DMS114 treated with DMSO at 0.1 percent for 48 hours (cell line): ENCODE data around the gene APBB2.
"Not testable (repeated sequence)": the region's sequence is repeated elsewhere in the genome, so short reads cannot be mapped to it uniquely, and the experiment has no call there.

Experiments used
- DNase-seq: peaks from one replicate; lab custom pipeline; 2025; ENCODE audit not compliant: unreplicated experiment; lab: John Stamatoyannopoulos, UW

APBB2 gene

DNA sequence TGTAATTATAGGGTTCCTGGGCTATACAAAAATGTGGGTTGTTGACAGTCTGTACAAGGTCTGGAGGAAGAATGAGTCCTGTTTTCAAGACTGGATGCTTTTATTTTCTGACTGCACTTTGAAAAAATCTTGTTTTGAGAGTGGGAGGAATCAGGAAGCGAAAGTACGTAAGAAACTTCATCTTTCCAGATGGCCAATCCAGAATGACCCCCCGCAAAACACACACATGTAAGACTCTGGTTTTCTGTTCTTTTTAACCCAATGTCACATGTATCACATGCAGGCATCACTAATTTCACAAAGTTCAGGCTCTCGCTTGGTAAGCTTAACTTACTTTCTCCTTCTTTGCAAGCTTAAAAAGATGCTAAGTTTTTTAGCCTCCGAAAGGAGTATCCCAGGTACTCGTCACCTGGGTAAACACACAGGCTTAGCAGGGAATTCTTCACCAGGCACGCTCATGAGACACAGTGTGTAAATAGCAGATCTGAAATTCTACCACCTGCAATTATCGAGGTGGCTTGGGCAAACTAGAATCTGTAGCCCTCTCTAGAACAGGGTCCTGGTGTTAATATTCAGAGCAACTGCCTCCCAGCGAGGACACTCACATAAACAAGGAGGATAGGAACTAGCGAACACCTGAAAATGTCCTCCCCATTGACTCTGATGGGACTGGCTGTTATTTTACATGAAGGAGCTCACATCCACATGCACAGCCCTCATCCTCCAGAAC, 373.9 kb downstream of the APBB2 start:
- no peak for DNase-seq

DNA sequence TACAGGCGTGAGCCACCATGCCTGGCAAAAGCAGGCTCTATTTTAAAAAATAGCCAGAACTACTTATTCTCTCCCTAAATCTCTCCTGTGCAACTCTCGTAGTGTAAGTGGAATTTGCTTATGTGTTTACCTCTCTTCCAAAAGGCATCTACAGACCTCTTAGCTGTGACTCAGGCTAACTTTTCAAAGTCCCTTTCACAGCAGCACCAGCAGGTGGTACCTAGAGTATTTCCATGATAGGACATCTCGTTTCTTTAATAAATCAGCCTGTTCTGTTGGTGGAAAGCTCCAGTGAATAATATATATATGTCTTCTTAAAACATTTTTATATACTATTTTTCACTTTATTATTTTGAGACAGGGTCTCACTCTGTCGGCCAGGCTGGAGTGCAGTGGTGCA, 375.6 kb downstream of the APBB2 start:
- no peak for DNase-seq

DNA sequence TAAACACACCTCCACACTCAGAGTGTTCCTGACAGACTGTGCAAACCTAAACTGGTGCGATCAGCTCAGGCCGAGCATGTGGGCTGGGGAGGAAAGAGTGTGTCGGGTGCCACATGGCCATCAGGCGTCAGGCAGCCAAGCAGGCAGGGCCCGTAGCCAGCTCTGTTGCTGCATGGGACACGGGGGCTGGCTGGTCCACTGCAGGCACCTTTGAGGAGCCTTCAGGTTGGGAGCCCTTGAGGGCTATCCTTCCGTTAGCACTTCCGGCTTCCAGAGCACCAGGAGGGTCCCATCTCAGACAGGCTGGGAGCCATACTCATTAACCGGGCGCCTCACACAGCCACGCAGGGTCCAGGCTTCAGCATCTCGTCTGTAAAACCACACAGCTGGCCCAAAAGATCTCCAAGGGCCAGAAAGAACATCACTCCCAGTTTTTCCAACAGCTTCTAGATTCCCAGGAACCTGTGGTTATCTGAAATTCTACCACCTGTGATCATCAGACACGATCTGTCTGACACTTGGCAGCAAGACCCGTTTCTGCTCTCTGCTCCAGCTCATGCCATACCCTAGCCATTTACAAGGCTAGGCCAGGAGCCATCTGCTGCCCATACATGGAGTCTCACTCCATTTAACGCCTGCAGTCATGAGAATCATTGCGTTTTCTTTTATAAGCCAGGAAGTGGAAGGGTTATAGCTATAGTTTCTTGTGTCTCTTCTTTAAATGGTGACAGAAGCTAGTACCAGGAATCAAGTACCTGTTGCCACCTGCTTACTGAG, 377.1 kb downstream of the APBB2 start:
- DNase-seq: no peak

DNA sequence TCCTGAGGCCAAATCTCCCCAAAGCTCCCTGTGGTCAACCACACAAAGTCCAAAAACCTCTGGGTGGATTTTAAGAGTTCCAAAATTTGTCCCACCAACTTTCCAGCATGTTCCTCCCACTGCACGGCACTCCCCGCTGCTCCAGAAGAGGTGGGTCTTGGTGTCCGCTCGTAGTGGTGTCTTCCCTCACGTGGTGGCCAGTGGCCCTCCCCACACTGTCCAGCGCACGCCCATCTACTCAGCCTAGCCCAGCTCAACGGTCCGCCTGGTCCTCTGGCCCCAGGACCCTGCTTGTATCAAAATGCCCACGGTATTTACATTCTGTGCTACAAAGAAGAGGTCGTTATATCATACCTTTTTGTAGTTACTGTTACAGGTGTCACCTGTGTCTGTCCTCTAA, 381.1 kb downstream of the APBB2 start:
- no peak for DNase-seq

DNA sequence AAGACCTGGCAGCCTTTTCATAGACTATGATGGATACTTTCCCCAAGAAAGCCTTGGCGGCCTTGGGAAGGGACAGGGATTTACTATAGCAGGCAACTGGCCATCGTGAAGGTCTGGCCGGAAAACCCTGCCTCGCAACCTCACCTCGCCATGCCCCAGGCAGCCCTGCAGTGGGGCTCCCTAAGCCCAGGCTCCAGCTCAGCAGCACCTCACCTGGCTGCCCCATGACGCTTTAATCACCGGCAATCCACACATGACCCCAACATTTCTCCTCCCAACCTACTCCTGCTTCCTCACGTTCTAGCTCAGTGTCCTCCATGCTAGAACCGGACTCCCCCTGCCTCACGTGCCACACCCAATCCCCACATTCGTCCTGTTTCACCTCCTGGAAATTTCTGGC, 382.2 kb downstream of the APBB2 start:
- no peak for DNase-seq

DNA sequence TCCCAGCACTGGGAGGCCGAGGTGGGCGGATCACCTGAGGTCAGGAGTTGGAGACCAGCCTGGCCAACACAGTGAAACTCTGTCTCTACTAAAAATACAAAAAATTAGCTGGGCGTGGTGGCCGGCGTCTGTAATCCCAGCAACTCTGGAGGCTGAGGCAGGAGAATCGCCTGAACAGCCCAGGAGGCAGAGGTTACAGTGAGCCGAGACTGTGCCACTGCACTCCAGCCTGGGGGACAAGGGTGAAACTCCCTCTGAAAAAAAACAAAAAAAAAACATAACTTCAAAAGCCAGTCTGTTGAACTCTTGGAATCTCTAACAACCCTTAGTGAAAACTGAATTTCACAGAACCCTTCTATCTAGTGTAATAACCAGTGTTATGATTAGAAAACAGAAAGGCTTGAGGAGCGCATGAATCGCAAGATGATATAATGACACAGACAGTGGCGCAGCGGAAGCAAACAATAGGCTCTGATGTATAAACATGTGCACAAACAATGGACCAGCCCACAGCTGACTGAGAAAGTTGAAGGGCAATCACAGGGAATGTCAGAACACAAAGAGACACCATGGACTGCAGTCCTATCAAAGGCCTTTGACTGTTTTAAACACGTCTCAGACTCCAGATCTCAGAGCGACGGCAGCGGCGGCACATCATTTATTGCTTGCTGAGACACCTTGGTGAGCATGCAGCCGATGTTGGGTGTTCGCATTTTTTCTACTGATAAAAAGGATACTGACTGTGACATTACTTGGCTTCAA, 383.0 kb downstream of the APBB2 start:
- DNase-seq: no peak

DNA sequence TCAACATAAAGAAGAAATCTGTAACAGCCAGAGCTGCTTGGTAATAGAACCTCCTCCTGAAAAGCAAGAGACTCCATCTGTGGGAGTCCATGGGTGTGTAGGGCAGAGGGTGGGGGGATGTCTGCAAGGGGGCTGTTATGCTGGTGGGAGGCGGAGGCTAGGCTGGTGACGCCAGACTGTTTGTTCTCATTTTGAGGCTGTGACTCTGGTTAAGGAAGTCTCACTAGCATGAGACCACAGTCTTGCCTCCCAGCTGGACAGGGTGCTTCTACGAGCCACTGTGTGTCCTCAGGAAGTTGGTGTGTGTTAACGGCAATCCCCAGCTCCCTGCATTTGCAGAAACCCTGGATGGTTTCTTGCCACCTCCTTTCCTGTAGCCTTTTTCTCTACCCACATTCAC, 384.8 kb downstream of the APBB2 start:
- DNase-seq: no peak

DNA sequence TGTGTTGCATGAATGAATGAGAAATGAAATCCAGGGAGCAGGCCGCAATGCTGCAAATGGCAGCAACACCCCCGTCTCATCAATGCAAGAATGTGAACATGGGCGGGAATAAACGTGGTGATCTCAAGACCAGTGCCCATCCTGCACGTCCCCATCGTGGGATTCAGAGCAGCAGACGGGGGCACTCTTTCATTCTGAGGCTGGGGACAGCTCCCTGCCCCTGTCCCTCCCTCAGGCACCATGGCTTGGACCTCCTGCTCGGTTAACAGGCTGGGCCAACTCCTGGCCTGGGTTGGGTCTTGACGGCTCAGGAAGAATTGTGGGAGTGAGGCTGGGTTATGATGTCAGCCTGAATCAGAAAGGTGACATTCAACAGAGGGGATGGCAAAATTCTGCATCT, 385.7 kb downstream of the APBB2 start:
- no peak for DNase-seq

DNA sequence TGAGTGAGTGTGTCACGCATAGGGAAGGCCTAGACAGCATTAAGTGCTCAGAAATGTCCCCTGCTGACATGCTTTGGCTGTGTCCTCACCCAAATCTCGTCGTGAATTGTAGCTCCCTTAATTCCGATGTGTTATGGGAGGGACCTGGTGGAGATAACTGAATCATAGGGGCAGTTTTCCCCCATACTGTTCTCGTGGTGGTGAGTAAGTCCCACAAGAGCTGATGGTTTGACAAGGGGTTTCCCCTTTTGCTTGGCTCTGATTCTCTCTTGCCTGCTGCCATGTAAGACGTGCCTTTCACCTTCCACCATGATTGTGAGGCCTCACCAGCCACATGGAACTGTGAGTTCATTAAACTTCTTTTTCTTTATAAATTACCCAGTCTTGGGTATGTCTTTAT, 386.6 kb downstream of the APBB2 start:
- no peak for DNase-seq

DNA sequence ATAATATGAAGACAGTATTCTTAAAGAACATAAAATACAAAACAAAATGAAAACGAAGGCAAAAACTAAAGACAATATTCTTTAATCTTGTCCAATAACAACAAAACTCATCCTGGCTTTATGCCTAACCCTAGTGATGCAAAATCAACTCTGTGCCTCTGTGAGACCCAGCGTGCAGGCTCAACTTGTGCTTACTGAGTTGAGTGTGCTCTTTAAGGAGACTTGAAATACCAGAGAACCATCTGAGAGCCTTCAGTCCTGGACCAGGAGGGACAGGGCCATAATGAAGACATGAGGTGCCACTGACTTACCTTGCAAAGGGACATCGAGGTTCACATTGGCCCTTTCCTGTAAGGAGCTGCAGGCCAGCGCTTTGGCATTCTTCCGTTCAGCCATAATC, 387.5 kb downstream of the APBB2 start:
- no peak for DNase-seq

DNA sequence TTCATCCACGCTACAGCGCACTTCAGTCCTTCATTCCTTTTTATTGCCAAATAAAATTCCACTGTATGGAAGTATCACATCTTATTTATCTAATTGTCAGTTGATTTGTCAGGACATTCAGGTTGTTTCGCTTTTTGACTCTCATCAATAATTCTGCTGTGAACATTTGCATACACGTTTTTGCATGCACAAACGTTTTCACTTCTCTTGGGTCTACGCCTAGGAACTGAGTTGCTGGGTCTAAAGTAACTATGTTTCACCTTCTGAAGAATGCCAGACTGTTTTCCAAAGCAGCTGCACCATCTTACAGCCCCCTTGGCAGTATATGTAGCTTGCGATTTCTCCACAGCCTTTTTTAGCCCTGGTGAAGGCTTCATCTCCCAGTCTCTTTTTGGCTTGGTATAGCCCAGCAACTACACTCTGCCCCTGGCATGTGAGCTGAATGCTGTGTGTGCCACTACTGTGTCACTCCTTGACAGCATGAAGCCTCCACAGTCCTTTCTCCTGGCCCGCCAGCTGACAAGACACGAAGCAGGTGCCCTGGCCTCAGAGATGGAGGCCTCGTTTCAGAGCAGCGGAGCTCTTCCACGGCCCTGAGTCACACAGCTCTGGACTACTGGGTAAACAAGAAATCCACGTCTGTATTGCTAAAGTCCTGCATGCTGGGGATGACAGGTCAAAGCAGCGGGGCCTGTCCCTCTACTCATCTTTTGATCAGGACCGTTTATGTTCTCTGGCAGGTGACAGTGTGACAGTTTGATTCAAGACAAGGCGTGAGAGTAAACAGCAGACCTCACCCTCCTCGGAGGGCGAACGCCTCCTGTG, 389.1 kb downstream of the APBB2 start:
- no peak for DNase-seq

DNA sequence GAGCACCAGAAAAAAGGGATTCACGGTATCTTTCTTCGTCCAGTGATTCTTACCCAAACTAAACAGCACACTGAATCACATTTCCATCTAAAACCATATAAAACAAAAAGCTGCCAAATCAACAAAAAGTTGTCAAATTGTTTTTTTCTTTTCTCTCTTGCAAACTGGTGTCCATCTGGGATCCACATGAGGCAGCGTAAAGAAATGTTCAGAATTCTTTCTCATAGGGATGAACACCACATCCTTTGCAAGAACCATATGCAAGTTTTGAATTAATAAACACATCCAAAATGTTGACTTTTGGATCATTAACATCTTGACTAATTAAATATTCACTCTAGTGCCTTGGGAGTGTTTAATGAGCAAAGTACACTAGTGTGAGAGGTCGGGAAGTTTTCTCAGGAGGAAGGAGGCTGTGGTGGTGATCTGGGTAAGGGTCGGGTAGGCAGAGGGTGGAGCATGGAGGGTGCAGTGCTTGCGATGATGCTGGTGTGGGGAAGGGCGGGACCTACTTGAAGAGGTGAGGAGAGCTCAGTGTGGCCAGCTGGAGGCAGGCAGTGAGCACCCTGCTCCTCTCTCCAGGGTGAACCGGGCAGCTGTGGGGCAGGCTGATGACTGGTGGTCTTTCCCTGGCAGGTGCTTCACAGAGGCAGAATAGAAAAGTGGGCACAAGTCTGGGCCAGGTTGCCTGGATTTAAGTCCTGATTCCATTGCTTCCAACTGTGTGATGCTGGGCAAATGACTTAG, 391.7 kb downstream of the APBB2 start:
- DNase-seq: no peak

DNA sequence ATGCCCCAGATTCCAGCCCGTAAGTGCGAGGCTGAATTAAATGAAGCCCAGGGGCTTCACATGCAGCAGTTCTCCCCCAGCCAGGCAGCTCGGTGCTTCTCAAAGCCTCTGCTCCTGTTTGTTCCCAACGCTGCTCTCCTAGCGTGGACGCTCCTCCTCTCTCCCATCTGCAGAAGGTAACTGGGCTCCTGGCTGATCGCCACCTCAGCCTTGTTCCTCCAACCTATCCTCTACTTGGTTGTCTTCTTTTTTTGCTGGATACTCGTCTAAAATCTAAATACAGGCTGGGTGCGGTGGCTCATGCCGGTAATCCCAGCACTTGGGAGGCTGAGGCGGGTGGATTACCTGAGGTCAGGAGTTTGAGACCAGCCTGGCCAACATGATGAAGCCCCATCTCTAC, 394.2 kb downstream of the APBB2 start:
- DNase-seq: no peak

DNA sequence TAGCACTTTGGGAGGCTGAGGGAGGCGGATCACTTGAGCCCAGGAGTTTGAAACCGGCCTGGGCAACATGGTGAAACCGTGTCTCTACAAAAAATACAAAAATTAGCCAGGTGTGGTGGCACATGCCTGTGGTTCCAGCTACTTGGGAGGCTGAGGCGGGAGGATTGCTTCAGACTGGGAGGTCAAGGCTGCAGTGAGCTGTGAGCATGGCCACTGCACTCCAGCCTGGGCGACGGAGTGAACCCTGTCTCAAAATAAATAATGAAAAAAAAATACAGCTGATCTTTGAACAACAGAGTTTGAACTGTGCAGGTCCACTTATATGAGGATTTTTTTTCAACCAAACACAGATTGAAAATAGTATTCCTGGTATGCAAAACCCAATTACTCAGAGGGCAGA, 397.2 kb downstream of the APBB2 start:
- DNase-seq: not testable (repeated sequence)

DNA sequence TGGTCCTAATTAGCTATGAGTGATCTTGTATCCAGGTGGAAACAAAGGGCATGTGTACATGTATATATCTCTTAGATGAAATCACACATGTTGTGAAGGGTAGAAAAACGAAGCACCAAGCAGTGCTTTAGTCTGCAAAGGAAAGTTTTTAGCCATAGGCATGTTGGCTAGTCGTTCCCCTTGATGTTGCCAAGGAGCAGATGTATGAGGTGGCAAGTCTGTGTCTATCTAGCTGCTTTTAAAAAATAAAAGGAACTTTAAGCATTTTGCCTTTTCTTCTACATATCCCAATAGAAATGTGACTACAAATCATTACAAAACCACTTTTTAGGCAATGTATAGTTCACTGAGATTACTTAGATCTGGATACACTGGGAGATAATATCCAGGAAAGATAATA, 401.5 kb downstream of the APBB2 start:
- no peak for DNase-seq

DNA sequence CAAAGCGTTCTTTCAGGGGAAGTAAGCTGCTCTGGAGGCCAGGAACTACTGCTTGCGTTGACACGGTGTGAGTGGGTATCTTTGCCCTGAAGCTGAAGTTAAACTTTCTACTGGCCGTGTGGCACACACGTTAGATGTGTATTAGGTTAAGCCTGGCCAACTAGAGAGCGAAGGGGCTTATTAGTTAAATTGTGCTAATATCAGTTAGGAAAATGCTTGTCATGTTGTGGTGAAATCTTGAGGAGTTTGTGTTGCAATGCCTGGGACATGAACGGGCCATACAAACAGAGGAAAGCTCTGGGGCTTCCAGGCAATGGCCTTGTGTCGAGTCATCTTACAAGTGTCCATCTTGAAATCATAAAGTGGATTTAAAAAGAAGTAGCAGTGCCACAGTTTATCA, 402.0 kb downstream of the APBB2 start:
- DNase-seq: no peak

DNA sequence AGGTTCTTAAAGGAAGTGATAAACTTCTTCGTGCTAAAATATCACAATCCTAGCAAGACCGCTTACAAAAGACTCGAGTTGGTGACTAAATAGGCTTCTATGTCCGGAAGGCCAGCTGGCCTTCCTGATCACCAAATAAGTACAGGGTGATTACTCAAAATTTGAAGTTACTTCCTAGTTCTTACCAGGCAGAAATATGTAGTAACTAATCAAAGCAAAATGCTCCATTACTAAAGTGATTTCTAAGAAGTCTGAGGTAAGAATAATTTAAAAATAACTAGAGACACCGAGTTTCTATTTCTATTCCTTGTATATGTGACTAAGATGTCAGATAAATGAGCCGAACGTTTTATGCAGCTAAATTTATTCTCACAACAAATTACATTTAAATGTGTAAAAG, 402.4 kb downstream of the APBB2 start:
- no peak for DNase-seq

DNA sequence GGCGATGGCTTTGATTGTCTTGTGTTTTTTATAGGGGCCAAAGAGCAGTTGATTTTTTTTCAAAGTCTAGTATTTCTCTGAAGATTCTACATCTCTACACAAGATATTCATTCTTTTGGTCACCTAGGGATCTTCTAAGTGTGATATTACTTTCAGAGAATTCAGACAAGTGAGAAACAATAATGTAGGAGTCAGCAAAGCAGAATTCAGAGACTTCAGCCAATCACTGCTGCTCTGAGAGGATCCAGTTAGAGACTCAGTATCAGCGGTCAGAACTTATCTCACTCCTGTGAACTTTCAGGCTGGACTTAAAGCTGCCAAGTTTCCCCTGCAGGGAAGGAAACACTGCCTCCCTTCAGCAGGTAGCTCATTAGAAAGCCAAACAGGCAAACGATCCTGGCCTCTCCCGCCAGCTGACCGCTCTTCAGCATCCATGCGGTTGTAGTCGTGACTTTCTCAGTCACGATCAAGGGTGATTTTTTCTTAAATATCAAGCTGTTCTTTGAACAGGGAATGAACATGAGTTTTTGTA, 405.4 kb downstream of the APBB2 start:
- DNase-seq: no peak

DNA sequence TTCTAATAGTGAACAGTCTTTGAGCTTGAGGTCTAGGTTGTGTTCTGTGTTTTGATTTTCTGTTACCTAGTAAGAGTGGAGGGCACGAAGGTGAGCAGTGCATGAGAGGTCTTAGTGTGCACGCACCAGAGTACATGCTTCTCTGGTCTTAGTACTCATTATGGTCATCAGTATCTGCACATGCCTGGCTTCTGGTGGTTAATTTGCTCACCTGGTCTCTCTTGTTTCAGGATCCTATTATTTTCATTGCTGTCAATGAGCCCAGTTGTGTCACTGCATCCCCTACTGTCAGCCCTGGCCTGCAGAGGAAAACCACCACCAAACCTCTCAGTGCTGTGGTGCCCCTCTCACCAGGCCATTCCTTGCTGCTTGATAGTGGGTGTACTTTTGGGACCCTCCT, 409.7 kb downstream of the APBB2 start:
- DNase-seq: no peak

DNA sequence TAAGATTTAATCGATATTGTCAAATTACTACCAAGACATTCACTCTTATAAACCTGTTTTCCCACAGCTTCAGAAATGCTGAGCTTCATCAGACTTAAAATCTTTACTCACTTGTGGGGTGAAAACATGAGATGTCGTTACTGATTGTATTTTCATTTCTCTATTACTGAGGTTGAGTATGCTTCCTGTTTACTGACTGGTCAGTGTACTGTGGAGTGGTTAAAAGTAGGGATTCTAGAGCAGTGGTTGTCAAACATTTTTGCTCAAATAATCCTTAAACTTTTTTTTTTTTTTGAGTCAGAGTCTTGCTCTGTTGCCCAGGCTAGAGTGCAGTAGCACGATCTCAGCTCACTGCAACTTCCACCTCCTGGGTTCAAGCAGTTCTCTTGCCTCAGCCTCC, 414.3 kb downstream of the APBB2 start:
- DNase-seq: no peak
